GM23338 (cell line): Measurements from ENCODE around the gene ADAMTS20.

ENCODE experiments used
- CREB1 ChIP-seq: fragments of 250-450 bp; sonication (Bioruptor Pico); IDR thresholded peaks from 2 replicates; pipeline ENCODE4 v1.5.0; 2020; ENCODE audit warnings: low read depth, mild to moderate bottlenecking, moderate library complexity
- CTCF ChIP-seq, 2 experiments: fragments of 200-600 bp in 1 of 2; sonication (generic) in 1 of 2; conservative IDR thresholded peaks; 2 replicates each; pipeline versions ENCODE4 v1.5.1 to v1.6.1; 2016 to 2017; ENCODE audit warnings: antibody characterized with exemption in 2 of 2, low read depth in 2 of 2, mild to moderate bottlenecking in 2 of 2, moderate library complexity in 1 of 2
- EZH2 ChIP-seq: fragments of 200-600 bp; sonication (generic); IDR thresholded peaks from one replicate; pipeline ENCODE4 v1.8.0; 2017; ENCODE audit warnings: antibody characterized with exemption, mild to moderate bottlenecking, low read depth; ENCODE audit not compliant: unreplicated experiment
- EZH2phosphoT487 ChIP-seq: fragments of 200-600 bp; sonication (generic); IDR thresholded peaks from one replicate; pipeline ENCODE4 v1.8.1; 2018; ENCODE audit warnings: antibody characterized with exemption; ENCODE audit not compliant: unreplicated experiment
- JUNB ChIP-seq: IDR thresholded peaks from one replicate; pipeline ENCODE4 v1.6.1; 2016; ENCODE audit warnings: antibody characterized with exemption; ENCODE audit not compliant: unreplicated experiment
- POLR2AphosphoS5 ChIP-seq: IDR thresholded peaks from 2 replicates; pipeline ENCODE4 v1.6.1; 2016; ENCODE audit warnings: antibody characterized with exemption, low read depth
- REST ChIP-seq: IDR thresholded peaks from one replicate; pipeline ENCODE4 v1.6.1; 2018; ENCODE audit warnings: antibody characterized with exemption; ENCODE audit not compliant: unreplicated experiment

- TF ChIP-seq EZH2 (no peak), EZH2phosphoT487 (no peak), CTCF (conservative IDR thresholded peaks at IDR 0.05; ENCODE audit: low read depth in 2 of 2) (no peak), CREB1 (no peak), POLR2AphosphoS5 (no peak), REST (no peak), JUNB (no peak)
Observed at GRCh38 chr12:43576162-43576561, 24.2 kb upstream of the ADAMTS20 start.
